Measurements from ENCODE around the gene SPRR2G. TPM values are rescaled to one million over a fixed set of nuclear protein-coding genes. Genes with fewer than 3 reads are reported as not detected.

The SPRR2G gene
- total and polyA plus RNA-seq, 2 of the 8 experiments (the other 6 are each of a cell fraction or from before 2014, with no cell fraction given): not detected

- Histone ChIP-seq H3K79me2 (ENCODE audit: control insufficient read depth in 1 of 2, insufficient read depth in 2 of 2, low read length in 2 of 2) (no peaks in the 10 kb centered on the region), H3K4me1 (replicated peaks in 1 of 4; ENCODE audit: control insufficient read depth in 3 of 4, insufficient read depth in 4 of 4, low read length in 3 of 4) (no peaks in the 10 kb centered on the region), H3K9ac (replicated peaks in 1 of 4; ENCODE audit: extremely low read depth in 1 of 4, low read depth in 3 of 4, low read length in 3 of 4) (no peak overlapping the region), H3K36me3 (ENCODE audit: control insufficient read depth in 2 of 4, insufficient read depth in 4 of 4, low read length in 3 of 4) (no peaks in the 10 kb centered on the region), H4K8ac (ENCODE audit: extremely low read depth, insufficient read depth, low read length) (no peak overlapping the region), H2BK20ac (ENCODE audit: low read length) (no peak overlapping the region), H4K5ac (ENCODE audit: insufficient read length, low read depth, low read length) (no peak overlapping the region), H2AFZ (ENCODE audit: low read length) (no peak overlapping the region), H4K20me1 (replicated peaks in 1 of 2; ENCODE audit: control insufficient read depth in 1 of 2, insufficient read depth in 2 of 2, low read length in 2 of 2) (no peaks in the 10 kb centered on the region), H2BK15ac (ENCODE audit: low read length) (no peak overlapping the region), H3K23ac (ENCODE audit: insufficient read length) (no peak overlapping the region), H2BK5ac (ENCODE audit: low read depth, low read length) (no peak overlapping the region), H2AK5ac (ENCODE audit: low read depth, low read length) (no peak overlapping the region), H3K4ac (replicated peaks; ENCODE audit: insufficient read length, low read depth, low read length) (no peak overlapping the region), H3K56ac (replicated peaks; ENCODE audit: insufficient read length, low read depth, low read length) (no peak overlapping the region), H3K27me3 (replicated peaks in 1 of 4; ENCODE audit: control insufficient read depth in 3 of 4, extremely low read depth in 1 of 4, insufficient read depth in 3 of 4, low read length in 3 of 4) (no peaks in the 10 kb centered on the region), H4K91ac (replicated peaks; ENCODE audit: insufficient read length, low read length) (no peak overlapping the region), H2BK12ac (ENCODE audit: low read depth, low read length) (no peak overlapping the region), H3K79me1 (ENCODE audit: low read depth, low read length) (no peaks in the 10 kb centered on the region), H3K18ac (ENCODE audit: extremely low read depth, low read length) (no peak overlapping the region), H3K4me2 (ENCODE audit: insufficient read depth in 1 of 2, low read depth in 2 of 2, low read length in 2 of 2) (no peak overlapping the region), H3K23me2 (ENCODE audit: low read depth, low read length) (no peaks in the 10 kb centered on the region), H3K14ac (ENCODE audit: insufficient read length) (no peak overlapping the region), H3K4me3 (ENCODE audit: extremely low read depth in 1 of 4, insufficient read depth in 2 of 4, low read depth in 3 of 4, low read length in 4 of 4) (no peak overlapping the region), H2BK120ac (replicated peaks; ENCODE audit: low read depth, low read length) (no peak overlapping the region), H3K9me3 (ENCODE audit: insufficient read depth in 2 of 2, low read depth in 1 of 2, low read length in 1 of 2) (no peaks in the 10 kb centered on the region), H3K27ac (ENCODE audit: low read depth, low read length) (no peak overlapping the region)
- 96% methylated on average over 5 of the region's 5 CpGs; no CpG with 5 or more reads in 1 of the 2 experiments for WGBS, 2 experiments (ENCODE audit: extremely low coverage in 1 of 2, insufficient coverage in 1 of 2, insufficient read length in 1 of 2, insufficient replicate concordance in 2 of 2, low coverage in 1 of 2, low lambda C conversion rate in 2 of 2, missing lambda C conversion rate in 1 of 2)
- no peak for DNase-seq (ENCODE audit: low read depth in 1 of 2, low spot score in 2 of 2)
- FAIRE-seq: no peak
- CTCF ChIA-PET (ENCODE audit: partially characterized antibody): no interaction called here
- POLR2A ChIA-PET (ENCODE audit: partially characterized antibody): no interaction called here
- TF ChIP-seq BACH1 (IDR thresholded peaks at IDR 0.05; ENCODE audit: low read length): no peak
- TF ChIP-seq EGR1 (IDR thresholded peaks at IDR 0.05; ENCODE audit: borderline replicate concordance, low read depth, low read length): no peak
- no peak for TF ChIP-seq TCF12 (IDR thresholded peaks at IDR 0.05; ENCODE audit: low read depth, low read length)
- TF ChIP-seq SRF (IDR thresholded peaks at IDR 0.05; ENCODE audit: low read depth, low read length): no peak
- TF ChIP-seq JUN (IDR thresholded peaks at IDR 0.05; ENCODE audit: low read depth, low read length): no peak
- no peak for TF ChIP-seq HDAC6 (IDR thresholded peaks at IDR 0.05; ENCODE audit: low read depth, low read length)
- TF ChIP-seq SAP30 (IDR thresholded peaks at IDR 0.05; ENCODE audit: insufficient read depth, insufficient replicate concordance, low read length): no peak
- TF ChIP-seq RAD21 (IDR thresholded peaks at IDR 0.05 in 1 of 2, conservative IDR thresholded peaks at IDR 0.05 in 1 of 2; ENCODE audit: low read depth in 2 of 2, low read length in 2 of 2): no peak
- TF ChIP-seq BRCA1 (IDR thresholded peaks at IDR 0.05; ENCODE audit: low read depth, low read length): no peak
Measured at GRCh38 chr1:153100245-153100644, 50.4 kb downstream of the SPRR2G start.

Data from H1 (cell line).